B cell (primary cell): Measurements from ENCODE around the gene MICAL3. TPM values are rescaled to one million over a fixed set of nuclear protein-coding genes. Genes with fewer than 3 reads are reported as not detected.

Experiments
- ATAC-seq: fragments of 200-7000 bp; cut with Tn5 transposase; one replicate; pipeline ENCODE4 v1.10.0; 2021; ENCODE audit warnings: low read depth, mild to moderate bottlenecking, moderate number of reproducible peaks, moderate library complexity
- CTCF ChIA-PET: fragments of 350-600 bp; sonication (Branson Sonifier 250); formaldehyde crosslinking; loops from one replicate; lab custom pipeline; 2021; ENCODE audit warnings: antibody characterized with exemption, inconsistent platforms; lab: Charles Lee
- POLR2A ChIA-PET: fragments of 350-600 bp; sonication (Branson Sonifier 250); formaldehyde crosslinking; loops from one replicate; lab custom pipeline; 2021; ENCODE audit warnings: antibody characterized with exemption; lab: Charles Lee
- DNase-seq: peaks from one replicate; pipeline ENCODE4 v3.0.0; 2013
- H2AFZ ChIP-seq: 2 replicates; pipeline ENCODE4 v1.6.1; 2012; ENCODE audit warnings: mild to moderate bottlenecking, low read depth, low read length; ENCODE audit not compliant: insufficient read depth, poor library complexity, severe bottlenecking
- H3K27ac ChIP-seq, 2 donors: 1 replicate in 1 of 2; 2 replicates in 1 of 2; pipeline ENCODE4 v1.5.1; 2012 to 2013; ENCODE audit warnings: low read length in 2 of 2, mild to moderate bottlenecking in 2 of 2, moderate library complexity in 1 of 2
- H3K27me3 ChIP-seq, 4 experiments: fragments of 200-600 bp in 1 of 4; sonication (generic) in 1 of 4; replicated peaks in 1 of 4; 1 replicate in 2 of 4; 2 replicates in 2 of 4; pipeline versions ENCODE4 v1.6.1 to v1.7.0; 2013 to 2016; ENCODE audit warnings: low read length in 3 of 4, mild to moderate bottlenecking in 2 of 4, mixed read lengths in 1 of 4, moderate library complexity in 1 of 4; ENCODE audit not compliant: insufficient read depth in 4 of 4, control insufficient read depth in 3 of 4; ENCODE audit errors: control extremely low read depth in 1 of 4
- H3K36me3 ChIP-seq, 2 experiments: replicated peaks in 1 of 2; 1 replicate in 1 of 2; 2 replicates in 1 of 2; pipeline versions ENCODE4 v1.6.1 to v1.7.1; 2013; ENCODE audit warnings: low read length in 1 of 2; ENCODE audit not compliant: insufficient read depth in 2 of 2, control insufficient read depth in 1 of 2; ENCODE audit errors: control extremely low read depth in 1 of 2, extremely low read depth in 1 of 2
- H3K4me1 ChIP-seq, 2 donors: fragments of 200-600 bp in 1 of 2; sonication (generic) in 1 of 2; 1 replicate in 1 of 2; 2 replicates in 1 of 2; pipeline versions ENCODE4 v1.5.1 to v1.6.1; 2013 to 2017; ENCODE audit warnings: low read length in 2 of 2; ENCODE audit not compliant: control insufficient read depth in 2 of 2, insufficient read depth in 2 of 2
- H3K4me2 ChIP-seq: replicated peaks from 2 replicates; pipeline ENCODE3; 2012; ENCODE audit warnings: mild to moderate bottlenecking, low read depth, low read length; ENCODE audit not compliant: poor library complexity, severe bottlenecking
- H3K4me3 ChIP-seq, 5 experiments: fragments of 200-600 bp in 1 of 5; sonication (generic) in 1 of 5; 1 replicate in 3 of 5; 2 replicates in 2 of 5; pipeline versions ENCODE4 v1.5.1 to v1.7.0; 2011 to 2016; ENCODE audit warnings: low read length in 4 of 5, mild to moderate bottlenecking in 4 of 5, low read depth in 2 of 5, control low read depth in 1 of 5, moderate library complexity in 1 of 5; ENCODE audit not compliant: insufficient read depth in 1 of 5; ENCODE audit errors: control extremely low read depth in 1 of 5, extremely low read depth in 1 of 5
- H3K79me2 ChIP-seq: fragments of 200-600 bp; sonication (generic); one replicate; pipeline ENCODE4 v1.6.0; 2016; ENCODE audit warnings: low read length; ENCODE audit not compliant: control insufficient read depth, insufficient read depth
- H3K9ac ChIP-seq: fragments of 200-600 bp; sonication (generic); 2 replicates; pipeline ENCODE4 v1.6.1; 2017; ENCODE audit warnings: mild to moderate bottlenecking, low read length, moderate library complexity
- H3K9me3 ChIP-seq, 3 donors: one replicate each; pipeline versions ENCODE4 v1.6.1 to v1.7.1; 2013; ENCODE audit warnings: low read length in 2 of 3; ENCODE audit not compliant: control insufficient read depth in 2 of 3, insufficient read depth in 1 of 3; ENCODE audit errors: control extremely low read depth in 1 of 3
- H4K20me1 ChIP-seq: 2 replicates; pipeline ENCODE4 v1.6.0; 2012; ENCODE audit warnings: mild to moderate bottlenecking, low read length; ENCODE audit not compliant: insufficient read depth, control insufficient read depth, poor library complexity, severe bottlenecking
- H3K27ac Mint-ChIP-seq: one replicate; pipeline ENCODE4 v1.8.0; 2021; ENCODE audit warnings: mixed read lengths
- H3K27me3 Mint-ChIP-seq: one replicate; pipeline ENCODE4 v1.8.0; 2021; ENCODE audit warnings: mixed read lengths
- H3K4me1 Mint-ChIP-seq: one replicate; pipeline ENCODE4 v1.8.0; 2021; ENCODE audit warnings: mixed read lengths
- H3K4me3 Mint-ChIP-seq: one replicate; pipeline ENCODE4 v1.8.0; 2021; ENCODE audit warnings: mixed read lengths
- H3K9me3 Mint-ChIP-seq: one replicate; pipeline ENCODE4 v1.8.0; 2022; ENCODE audit warnings: mixed read lengths; ENCODE audit not compliant: insufficient read depth
- EZH2 ChIP-seq: IDR thresholded peaks from 2 replicates; pipeline ENCODE4 v1.6.1; 2012; ENCODE audit warnings: borderline replicate concordance, low read depth, mild to moderate bottlenecking, moderate library complexity, low read length; ENCODE audit not compliant: insufficient read depth, poor library complexity, severe bottlenecking
- WGBS: methylation state at CpG from one replicate; pipeline ENCODE4 v1.1.5; 2013; ENCODE audit warnings: missing lambda C conversion rate; ENCODE audit not compliant: insufficient coverage; 5-methylcytosine and 5-hydroxymethylcytosine counted together
- intact Hi-C: fragments of 100-400 bp; cut with micrococcal nuclease; formaldehyde crosslinking; loops from one replicate; pipeline ENCODE4 v1.10.0; 2022
- polyA plus RNA-seq: library from polyadenylated mRNA; depleted of rRNA; stranded (reverse); fragments of >200 nt; gene quantifications from 2 replicates; pipeline ENCODE4 v1.2.3, GENCODE V29; 2012
- total RNA-seq, 2 donors: library from RNA; stranded (reverse); fragments of 120-200 nt in 1 of 2; gene quantifications; 1 replicate in 1 of 2; 2 replicates in 1 of 2; pipeline versions ENCODE4 v1.2.3 to v1.2.4, GENCODE V29; 2013 to 2022
- TF ChIP-seq, protein P1 (sequence below): fragments of 200-600 bp; IDR thresholded peaks from one replicate; pipeline ENCODE4 v1.8.0; 2022; ENCODE audit warnings: antibody characterized with exemption, mild to moderate bottlenecking

Gene MICAL3
- total and polyA plus RNA-seq, 2 donors (not counting 1 experiment from before 2014, with no cell fraction given), result 50.5 to 253 TPM

DNA sequence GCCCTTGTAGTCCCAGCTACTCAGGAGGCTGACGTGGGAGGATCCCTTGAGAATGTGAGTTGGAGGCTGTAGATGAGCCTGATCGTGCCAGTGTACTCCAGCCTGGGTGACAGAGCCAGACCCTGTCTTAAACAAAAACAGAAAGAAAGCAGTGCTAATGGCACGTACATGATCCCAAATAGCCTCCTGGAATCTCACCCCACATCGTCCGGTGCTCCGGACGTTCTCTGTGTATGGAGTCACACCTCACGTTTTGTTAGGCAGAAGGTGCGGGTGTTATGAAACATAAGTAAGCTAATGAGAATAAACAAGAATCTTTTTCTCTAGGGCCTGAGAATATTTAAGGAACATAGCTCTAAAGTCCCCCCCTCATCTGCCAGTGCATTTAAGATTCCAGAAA, 23.7 kb upstream of the MICAL3 start:
- POLR2A ChIA-PET, result no interaction called here
- Histone ChIP-seq H3K79me2 (no peaks in the 10 kb centered on the region), H4K20me1 (no peaks in the 10 kb centered on the region), H3K4me1 (peaks cover 0 to 5% of the 10 kb centered on the region in 2 donors), H3K27me3 (no peaks in the 10 kb centered on the region), H3K4me2 (no peak overlapping the region), H3K36me3 (no peaks in the 10 kb centered on the region), H3K9ac (no peak overlapping the region), H2AFZ (no peak overlapping the region), H3K9me3 (no peaks in the 10 kb centered on the region), H3K27ac (no peak overlapping the region), H3K4me3 (no peak overlapping the region)
- no peak overlapping the region for H3K27ac Mint-ChIP-seq
- no peaks in the 10 kb centered on the region for H3K27me3 Mint-ChIP-seq
- peaks cover 6% of the 10 kb centered on the region for H3K4me1 Mint-ChIP-seq
- H3K4me3 Mint-ChIP-seq, result peak overlapping the region; percentile 13
- TF ChIP-seq, protein P1, sequence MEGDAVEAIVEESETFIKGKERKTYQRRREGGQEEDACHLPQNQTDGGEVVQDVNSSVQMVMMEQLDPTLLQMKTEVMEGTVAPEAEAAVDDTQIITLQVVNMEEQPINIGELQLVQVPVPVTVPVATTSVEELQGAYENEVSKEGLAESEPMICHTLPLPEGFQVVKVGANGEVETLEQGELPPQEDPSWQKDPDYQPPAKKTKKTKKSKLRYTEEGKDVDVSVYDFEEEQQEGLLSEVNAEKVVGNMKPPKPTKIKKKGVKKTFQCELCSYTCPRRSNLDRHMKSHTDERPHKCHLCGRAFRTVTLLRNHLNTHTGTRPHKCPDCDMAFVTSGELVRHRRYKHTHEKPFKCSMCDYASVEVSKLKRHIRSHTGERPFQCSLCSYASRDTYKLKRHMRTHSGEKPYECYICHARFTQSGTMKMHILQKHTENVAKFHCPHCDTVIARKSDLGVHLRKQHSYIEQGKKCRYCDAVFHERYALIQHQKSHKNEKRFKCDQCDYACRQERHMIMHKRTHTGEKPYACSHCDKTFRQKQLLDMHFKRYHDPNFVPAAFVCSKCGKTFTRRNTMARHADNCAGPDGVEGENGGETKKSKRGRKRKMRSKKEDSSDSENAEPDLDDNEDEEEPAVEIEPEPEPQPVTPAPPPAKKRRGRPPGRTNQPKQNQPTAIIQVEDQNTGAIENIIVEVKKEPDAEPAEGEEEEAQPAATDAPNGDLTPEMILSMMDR, result no peak
- TF ChIP-seq EZH2, result no peak
- CTCF ChIA-PET, result interaction anchor here (4.6 kb wide), 1 partner anchor 28 kb away, joined by 21 read pairs; no protein-coding TSS in a partner anchor
- DNase-seq, result no peak
- no peaks in the 10 kb centered on the region for H3K9me3 Mint-ChIP-seq
- intact Hi-C loops, result no loop called here
- 95% methylated on average over 2 of the region's 9 CpGs for WGBS
- ATAC-seq, result no peak

DNA sequence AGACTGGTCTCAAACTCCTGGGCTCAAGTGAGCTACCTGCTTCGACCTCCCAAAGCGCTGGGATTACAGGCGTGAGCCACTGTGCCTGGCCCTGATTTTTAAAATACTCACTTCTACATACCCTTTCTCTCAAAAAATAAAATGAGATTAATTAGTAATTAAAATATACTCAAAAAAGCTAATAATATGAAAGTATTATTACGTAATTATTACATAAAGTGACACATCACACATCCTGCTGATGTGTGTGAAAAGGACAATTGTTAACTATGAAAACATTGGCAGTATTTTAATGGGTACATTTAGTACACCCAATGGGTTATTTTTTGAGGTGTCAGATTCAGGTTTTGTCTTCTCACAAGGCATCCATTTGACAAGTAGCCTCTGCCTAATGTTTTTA, 21.4 kb upstream of the MICAL3 start:
- ATAC-seq, result no peak
- Histone ChIP-seq H3K9ac (no peak overlapping the region), H2AFZ (no peak overlapping the region), H3K4me1 (peaks cover 0 to 5% of the 10 kb centered on the region in 2 donors), H3K4me2 (no peak overlapping the region), H3K27me3 (no peaks in the 10 kb centered on the region), H3K9me3 (no peaks in the 10 kb centered on the region), H3K79me2 (no peaks in the 10 kb centered on the region), H4K20me1 (no peaks in the 10 kb centered on the region), H3K36me3 (no peaks in the 10 kb centered on the region), H3K27ac (no peak overlapping the region), H3K4me3 (no peak overlapping the region)
- ChIA-PET CTCF (interaction anchor here (4.6 kb wide), 1 partner anchor 30 kb away, joined by 21 read pairs; no protein-coding TSS in a partner anchor), POLR2A (no interaction called here)
- Mint-ChIP-seq H3K9me3 (no peaks in the 10 kb centered on the region), H3K4me3 (no peak overlapping the region), H3K27me3 (no peaks in the 10 kb centered on the region), H3K27ac (no peak overlapping the region), H3K4me1 (peaks cover 6% of the 10 kb centered on the region)
- TF ChIP-seq EZH2, result no peak
- TF ChIP-seq, protein P1, result no peak
- intact Hi-C loops, result no loop called here
- no CpG with 5 or more reads among the region's 4 CpGs for WGBS
- DNase-seq, result no peak
